HG02610 (cell line): ENCODE data around the gene AKIRIN1.
"Not testable (repeated sequence)": the region's sequence is repeated elsewhere in the genome, so short reads cannot be mapped to it uniquely, and the experiment has no call there.

Experiments
- ATAC-seq: cut with Tn5 transposase; IDR thresholded peaks from one replicate; pipeline ENCODE4 v1.9.1; 2021; ENCODE audit warnings: mild to moderate bottlenecking, moderate library complexity; ENCODE audit not compliant: unreplicated experiment

The AKIRIN1 gene

GRCh38 chr1:38994196-38994595, 3.1 kb downstream of the AKIRIN1 start:
- no peak for ATAC-seq

GRCh38 chr1:38997034-38997900, 6.2 kb downstream of the AKIRIN1 start:
- no peak for ATAC-seq

- no peak for ATAC-seq
Measured at GRCh38 chr1:38997901-38998190, 6.8 kb downstream of the AKIRIN1 start.

- no peak for ATAC-seq
Measured at GRCh38 chr1:39001516-39002421, 10.7 kb downstream of the AKIRIN1 start.

- ATAC-seq = no peak
Measured at GRCh38 chr1:39003281-39003680, 12.2 kb downstream of the AKIRIN1 start.

- ATAC-seq = no peak
Measured at GRCh38 chr1:39003794-39004193, 12.7 kb downstream of the AKIRIN1 start.

- ATAC-seq = no peak
Measured at GRCh38 chr1:39006287-39006686, 15.2 kb downstream of the AKIRIN1 start.

GRCh38 chr1:39006726-39007645, 15.9 kb downstream of the AKIRIN1 start:
- no peak for ATAC-seq

- ATAC-seq = not testable (repeated sequence)
Measured at GRCh38 chr1:39014956-39015355, 23.9 kb downstream of the AKIRIN1 start.

- no peak for ATAC-seq
Measured at GRCh38 chr1:39016604-39017171, 25.6 kb downstream of the AKIRIN1 start.

- no peak for ATAC-seq
Measured at GRCh38 chr1:39017266-39017665, 26.2 kb downstream of the AKIRIN1 start.

GRCh38 chr1:39020494-39020893, 29.4 kb downstream of the AKIRIN1 start:
- ATAC-seq = not testable (repeated sequence)

GRCh38 chr1:39021426-39021825, 30.4 kb downstream of the AKIRIN1 start:
- ATAC-seq = no peak

- ATAC-seq = no peak
Measured at GRCh38 chr1:39023140-39023539, 32.1 kb downstream of the AKIRIN1 start.

- peak; percentile 79 for ATAC-seq
Measured at GRCh38 chr1:39026051-39026865, 35.2 kb downstream of the AKIRIN1 start, which contains the start of gene NDUFS5. NDUFS5 (plus strand) TSS chr1:39026350; CDS start chr1:39028725, 2,375 bp downstream.

- ATAC-seq = no peak
Measured at GRCh38 chr1:39026866-39027507, 35.9 kb downstream of the AKIRIN1 start.

- no peak for ATAC-seq
Measured at GRCh38 chr1:39034114-39034654, 43.1 kb downstream of the AKIRIN1 start.

- ATAC-seq = no peak
Measured at GRCh38 chr1:39036678-39037077, 45.6 kb downstream of the AKIRIN1 start.

GRCh38 chr1:39043513-39043912, 52.4 kb downstream of the AKIRIN1 start:
- no peak for ATAC-seq
